ENCODE results near the gene CCNDBP1.
"Not testable (repeated sequence)": the region's sequence is repeated elsewhere in the genome, so short reads cannot be mapped to it uniquely, and the experiment has no call there.

CCNDBP1 gene

GRCh38 chr15:43194795-43195194, 9.6 kb downstream of the CCNDBP1 start:
- DNase-seq: no peak

DNA sequence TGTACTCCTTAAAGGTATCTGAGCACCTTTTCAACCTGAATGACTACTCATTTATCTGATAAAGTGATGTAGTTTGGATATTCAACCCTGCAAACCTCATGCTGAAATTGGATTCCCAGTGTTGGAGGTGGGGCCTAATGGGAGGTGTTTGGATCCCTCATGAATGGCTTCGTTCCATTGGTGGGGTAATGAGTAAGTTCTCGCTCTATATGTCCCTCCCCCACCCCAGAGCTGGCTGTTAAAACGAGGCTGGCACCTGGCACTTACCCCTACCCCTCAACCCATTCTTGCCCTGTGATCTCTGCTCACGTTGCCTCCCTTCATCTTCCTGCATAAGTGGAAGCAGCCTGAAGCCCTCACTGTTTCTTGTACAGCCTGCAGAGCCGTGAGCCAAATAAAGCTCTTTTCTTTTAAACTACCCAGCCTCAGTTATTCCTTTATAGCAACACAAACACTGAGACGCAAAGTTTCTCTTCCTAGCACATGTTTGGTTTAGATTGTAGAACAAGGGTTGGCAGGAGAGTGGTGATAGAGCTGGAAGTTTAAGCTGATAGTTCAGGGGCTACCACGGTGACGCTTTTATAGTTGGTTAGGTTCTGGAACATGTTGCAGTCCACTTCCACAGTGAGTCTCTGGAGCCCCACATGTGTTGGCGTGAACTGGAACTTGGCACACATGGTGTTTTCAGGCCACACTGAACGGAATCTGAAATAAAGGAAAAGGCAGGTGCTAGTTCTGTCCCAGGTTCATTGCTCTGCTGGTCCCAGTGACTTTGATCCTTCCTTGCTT, 11.8 kb downstream of the CCNDBP1 start:
- DNase-seq: no peak

GRCh38 chr15:43197773-43198172, 12.6 kb downstream of the CCNDBP1 start:
- DNase-seq: not testable (repeated sequence)

GRCh38 chr15:43198556-43198955, 13.4 kb downstream of the CCNDBP1 start:
- DNase-seq: not testable (repeated sequence)

GRCh38 chr15:43198992-43199391, 13.8 kb downstream of the CCNDBP1 start:
- no peak for DNase-seq

- DNase-seq: no peak
Observed at GRCh38 chr15:43199945-43200488, 14.8 kb downstream of the CCNDBP1 start.

- DNase-seq: peak; percentile 53 to 61
Observed at GRCh38 chr15:43204016-43204901, 19.1 kb downstream of the CCNDBP1 start.

DNA sequence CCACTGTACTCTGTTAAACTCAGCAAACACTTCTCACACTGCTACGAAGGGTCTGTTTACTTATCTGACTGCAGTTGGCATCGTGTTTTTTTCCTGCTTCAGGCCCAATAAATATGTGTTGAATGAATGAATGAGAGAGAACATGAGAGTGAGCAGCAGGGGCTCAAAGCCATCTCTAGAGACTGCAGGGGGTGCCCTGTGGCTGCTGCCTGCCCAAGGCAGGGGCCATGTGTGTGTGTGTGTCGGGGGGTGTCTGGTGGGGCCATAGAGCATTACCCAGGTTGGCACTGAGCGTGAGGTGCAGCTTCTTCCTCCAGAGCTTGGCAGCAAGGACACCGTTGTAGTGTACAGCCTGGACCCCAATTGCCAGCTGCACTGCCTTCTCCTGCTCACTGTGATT, 20.9 kb downstream of the CCNDBP1 start:
- DNase-seq: no peak

DNA sequence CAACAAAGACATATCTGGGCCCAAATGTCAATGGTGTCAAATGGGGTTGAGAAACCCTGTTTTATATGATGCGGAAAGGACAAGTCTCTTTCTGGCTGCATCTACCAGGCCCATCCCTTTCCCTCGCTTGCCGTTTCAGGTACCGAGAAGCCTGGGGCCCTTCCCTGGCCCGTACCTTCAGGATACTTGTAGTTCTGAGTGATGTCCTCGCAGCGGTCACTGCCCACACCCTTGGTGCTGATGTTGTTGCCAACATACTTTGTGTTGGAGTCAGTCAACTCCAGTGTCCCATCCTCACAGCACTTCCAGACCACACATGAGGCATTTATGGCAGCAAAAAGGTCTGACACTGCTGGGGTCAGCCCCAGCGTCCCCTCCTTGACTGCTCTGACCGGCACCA, 21.8 kb downstream of the CCNDBP1 start:
- no peak for DNase-seq

DNA sequence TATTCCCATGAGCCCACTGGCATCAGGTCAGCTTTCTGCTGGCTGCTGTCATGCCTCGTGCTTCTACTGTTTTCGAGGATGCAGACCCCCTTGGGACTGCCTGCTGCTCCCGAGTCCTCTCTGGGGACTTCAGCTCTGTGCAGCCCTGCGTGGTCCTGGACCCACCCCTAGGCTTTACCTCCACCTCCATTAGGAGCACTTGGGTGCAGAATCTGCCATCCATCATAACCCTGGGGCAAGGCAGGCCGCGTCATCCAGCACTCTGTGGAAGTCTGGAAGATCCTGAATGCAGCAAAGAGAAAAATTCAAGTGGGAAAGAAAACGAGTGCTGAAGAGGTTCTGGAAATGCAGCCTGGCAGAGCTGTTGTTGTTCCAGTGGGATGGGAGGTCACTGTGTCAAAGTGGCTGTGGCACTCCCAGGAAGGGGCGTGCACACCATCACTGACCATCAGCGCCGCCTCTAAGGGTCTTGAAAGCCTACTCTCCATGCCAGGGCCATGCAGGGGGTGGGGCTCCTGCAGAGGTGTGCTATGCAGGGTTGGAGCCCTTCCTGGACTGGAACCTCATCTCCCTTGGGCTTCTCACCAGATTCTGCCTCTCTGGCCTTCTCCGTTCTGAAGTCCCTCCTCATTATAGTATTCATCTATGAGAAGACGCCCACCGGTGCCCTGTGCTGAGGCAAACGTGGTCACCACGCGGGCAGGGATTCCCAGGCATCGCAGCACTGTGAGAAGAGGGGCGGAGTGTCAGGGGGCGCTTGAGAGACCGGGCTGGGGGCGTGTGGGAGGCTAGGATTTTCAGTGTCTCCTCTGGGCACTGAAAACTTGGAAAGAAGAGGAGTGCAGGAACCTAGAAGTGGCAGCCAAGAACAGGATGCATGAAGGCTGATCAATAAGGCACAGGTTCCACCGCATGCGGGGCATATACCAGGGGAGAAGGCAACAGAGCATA, 23.1 kb downstream of the CCNDBP1 start:
- no peak for DNase-seq

- no peak for DNase-seq
Observed at GRCh38 chr15:43209059-43209824, 24.0 kb downstream of the CCNDBP1 start.

DNA sequence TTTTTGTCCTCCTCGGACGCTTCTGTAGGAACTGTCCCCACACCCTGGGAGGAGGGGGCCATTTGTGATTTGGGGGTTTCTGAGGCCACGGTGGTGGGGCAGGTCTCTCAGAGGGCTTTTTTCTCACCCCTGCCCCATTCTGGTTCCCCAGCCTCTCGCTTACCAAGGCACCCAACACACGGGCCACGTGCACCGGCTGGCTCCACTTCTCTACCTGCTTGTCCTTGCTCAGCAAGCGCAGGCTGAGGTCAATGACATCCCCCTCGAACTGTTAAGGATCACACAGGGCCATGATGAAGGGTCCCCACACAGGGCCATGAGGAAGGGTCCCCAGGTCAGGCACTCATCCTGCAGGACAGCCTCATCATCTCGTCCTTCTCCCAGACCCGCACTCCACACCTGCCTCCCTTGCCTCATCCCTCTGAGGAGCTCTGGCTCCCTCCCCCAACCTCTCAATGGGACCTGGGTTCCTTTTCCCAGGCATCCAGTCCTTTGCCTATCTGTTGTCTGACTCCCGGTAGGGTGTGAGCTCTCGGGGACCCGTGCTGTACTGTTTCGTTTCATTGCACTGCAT, 25.1 kb downstream of the CCNDBP1 start:
- DNase-seq: no peak

- DNase-seq: no peak
Observed at GRCh38 chr15:43210807-43211206, 25.6 kb downstream of the CCNDBP1 start.

DNA sequence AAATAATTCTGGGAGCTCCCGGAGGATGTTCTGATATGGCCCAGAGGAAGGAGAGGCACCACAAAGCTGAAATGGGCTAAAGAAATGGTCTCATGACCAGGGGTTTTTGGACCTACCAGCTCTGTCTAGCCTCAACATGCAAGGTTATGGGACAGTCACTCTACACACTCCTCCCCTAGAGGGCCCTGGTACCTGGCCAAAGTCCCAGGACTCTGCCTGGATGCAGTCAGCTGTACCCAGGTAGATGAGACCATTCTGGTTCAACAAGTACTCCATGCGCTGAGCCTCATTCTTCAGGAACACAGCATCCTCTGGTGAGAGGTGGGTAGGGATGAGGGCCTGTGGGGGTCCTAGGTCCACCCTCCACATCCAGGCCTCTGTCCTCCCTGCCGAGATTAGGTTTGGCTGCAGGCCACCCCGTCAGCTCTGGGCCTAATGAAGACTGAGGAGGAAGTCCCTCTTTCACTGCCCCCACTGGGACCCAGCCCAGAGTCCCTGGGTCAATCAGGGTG, 26.1 kb downstream of the CCNDBP1 start:
- DNase-seq: no peak

- no peak for DNase-seq
Observed at GRCh38 chr15:43212299-43212698, 27.1 kb downstream of the CCNDBP1 start.

DNA sequence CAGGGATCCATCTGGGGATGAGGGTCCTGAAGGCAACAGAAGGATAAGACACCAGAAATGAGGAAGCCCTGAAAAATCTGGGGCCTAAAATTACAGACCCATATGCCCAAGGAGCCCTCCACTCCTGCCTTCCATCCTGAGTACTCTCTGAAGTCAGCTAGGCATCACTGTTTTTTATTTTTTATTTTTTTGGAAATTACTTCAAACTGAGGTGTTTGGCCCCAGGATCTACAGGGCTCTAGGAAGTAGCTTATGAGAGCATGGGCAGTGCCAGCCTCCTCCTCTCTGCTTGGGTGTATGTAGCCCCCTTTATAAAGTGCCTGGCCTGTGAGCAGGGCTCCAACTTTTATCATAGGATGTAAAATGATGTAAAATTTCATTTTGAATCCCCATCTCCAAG, 27.7 kb downstream of the CCNDBP1 start:
- no peak for DNase-seq

DNA sequence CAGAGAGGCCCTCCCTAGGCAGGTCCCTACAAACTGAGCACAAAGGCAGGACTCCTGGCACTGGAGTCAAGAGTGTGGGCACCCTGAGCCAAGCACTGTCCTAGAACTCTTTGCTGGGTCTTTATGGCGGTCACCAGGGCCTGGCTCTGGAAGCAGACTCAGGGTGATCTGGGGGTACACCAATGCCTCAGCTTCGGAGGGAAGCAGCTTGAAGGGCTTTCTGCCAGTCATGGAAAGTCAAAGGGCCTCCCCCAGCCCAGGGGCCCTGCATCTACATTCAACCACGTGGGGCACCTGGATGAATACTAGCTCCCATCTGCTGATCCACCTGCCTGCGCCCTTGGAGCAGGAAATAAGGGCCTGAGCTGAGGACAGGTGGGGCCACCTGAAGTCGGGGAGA, 28.3 kb downstream of the CCNDBP1 start:
- no peak for DNase-seq

DNA sequence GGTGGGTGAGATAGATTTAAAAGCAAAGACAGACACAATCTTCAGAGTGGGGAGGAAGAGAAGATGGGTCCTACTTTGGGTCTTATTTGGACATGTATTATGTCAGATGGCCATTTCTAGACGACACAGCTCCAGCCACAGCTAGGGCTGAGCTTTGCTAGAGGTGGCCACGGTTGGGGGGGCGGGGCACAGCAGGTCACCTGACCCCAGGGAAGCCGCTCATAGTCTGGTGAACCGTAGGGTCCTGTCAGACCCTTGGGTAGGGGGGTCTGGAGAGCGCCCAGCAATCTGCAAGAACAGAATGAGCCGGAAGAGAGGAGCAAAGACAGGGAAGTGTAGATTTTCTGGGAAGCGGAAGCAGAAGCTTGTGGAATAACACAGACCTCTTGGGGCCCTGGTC, 29.0 kb downstream of the CCNDBP1 start:
- no peak for DNase-seq

DNA sequence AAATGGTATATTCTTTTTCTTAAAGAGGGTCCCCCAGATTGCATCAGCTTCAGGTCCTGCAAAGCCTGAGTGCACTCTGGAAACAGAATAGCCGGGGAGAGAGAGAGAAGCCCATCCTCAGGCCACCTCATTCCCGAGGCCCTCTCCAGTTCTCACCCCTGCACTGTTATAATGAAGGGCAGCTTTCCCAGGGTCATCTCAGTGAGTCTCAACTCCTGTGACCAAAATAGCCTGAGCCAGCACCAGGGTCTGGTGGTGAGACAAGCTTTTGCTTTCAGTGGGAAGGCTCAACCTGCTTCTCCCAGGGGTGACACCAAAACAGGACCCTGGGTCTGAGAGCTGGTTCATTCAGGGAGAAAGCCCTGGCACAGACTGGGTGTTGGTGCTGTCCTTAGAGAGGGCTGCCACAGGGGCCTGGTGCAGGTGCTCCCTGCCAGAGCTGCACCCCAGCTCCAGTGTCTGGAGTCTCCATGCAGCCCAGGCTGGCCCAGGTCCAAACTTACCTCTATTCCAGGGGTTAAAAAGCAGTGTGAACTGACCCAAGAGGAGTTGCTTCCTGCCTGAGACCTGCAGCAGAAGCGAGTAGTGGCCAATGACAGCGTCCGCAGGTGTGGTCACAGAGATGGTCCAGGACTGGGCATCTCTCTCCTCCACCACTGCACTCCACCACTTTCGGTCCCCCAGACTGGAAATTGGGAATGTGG, 29.5 kb downstream of the CCNDBP1 start:
- DNase-seq: no peak

DNA sequence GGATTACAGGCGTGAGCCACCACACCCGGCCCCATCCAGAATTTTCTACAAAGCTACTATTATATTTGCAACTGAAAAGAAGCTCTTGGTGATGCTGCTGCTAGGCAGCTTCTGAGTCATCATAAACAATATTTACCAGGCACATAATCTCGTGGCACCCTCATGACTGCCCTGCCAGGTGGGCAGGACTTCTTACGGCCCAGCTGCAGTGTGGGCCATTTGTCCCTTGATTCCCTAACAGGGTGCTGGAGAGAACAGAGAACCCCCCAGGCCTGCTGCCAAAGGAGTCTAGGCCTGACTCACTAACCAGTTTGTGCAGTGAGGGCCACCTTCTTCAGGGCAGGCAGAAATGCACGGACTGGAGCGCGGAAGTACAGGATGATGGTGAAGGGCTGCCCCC, 30.8 kb downstream of the CCNDBP1 start:
- DNase-seq: no peak
